HTERT RPE-1 (cell line): ENCODE data around the gene TKTL1.

ENCODE experiments used
- in situ Hi-C: fragments of 300-500 bp; cut with MboI; formaldehyde crosslinking; loops from 4 replicates; pipeline ENCODE4 v1.14.3; 2020; ENCODE audit warnings: low sequenced_read_pairs

Gene TKTL1

DNA sequence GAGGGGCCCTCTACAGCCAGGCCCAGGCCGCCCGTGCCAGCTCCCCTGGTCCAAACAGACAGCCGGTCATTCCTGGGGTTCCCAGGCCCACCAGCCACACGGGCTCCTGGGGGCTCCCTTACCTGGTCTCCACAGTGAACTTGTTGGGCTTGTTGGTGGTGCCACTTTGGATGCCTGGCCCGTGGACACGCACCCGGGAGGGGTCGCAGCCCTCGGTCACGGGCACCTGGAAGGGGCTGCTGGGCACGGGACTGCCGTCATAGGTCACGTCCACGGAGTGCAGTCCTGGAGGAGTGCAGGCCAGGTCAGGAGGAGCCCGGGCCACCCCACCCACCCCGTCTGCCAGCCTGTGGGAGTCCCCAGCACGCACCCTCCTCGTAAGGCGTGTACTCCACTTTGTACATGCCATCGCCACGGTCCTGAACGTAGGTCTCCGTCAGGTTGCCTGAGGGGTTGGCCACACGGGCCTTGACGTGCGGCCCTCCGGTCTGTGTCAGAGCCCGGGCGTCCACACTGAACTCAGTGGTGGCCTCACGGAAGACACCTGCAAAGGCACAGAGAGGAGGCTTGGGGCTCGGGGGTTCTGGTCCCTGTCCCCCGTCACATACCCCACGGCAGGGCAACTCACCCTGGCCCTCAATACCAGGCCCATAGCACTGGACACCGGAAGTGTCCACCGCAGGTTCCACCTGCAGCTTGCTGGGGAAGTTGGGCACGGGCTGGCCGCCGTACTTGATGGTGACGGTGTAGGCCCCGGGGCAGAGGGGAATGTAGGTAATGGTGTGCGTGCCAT lies 64.0 kb downstream of the TKTL1 start:
- in situ Hi-C loops: no loop called here

DNA sequence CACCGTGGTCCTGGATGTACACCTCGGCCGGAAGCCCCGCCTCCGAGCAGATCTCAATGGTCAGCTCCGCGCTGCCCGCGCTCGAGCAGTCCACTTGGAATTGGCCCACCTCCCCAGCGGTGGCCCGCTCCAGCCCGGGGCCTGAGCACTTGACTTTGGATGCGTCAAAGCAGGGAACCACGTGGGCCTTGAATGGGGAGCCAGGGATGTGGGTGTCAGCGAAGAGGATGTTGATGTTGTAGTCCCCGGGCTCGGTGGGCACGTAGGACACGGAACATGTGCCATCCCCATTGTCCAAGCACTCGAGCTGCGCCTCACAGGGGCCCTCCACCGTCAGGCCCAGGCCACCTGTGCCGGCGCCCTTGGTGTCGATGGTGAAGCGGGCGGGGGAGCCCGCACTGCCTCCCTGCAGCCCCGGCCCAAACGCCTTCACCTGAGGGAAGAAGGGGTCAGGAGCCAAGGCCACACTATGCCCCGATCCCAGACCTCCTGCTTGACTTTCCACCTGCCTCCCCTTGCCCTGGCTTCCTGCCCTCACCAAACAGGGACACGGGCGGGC lies 64.6 kb downstream of the TKTL1 start:
- in situ Hi-C loops: no loop called here

DNA sequence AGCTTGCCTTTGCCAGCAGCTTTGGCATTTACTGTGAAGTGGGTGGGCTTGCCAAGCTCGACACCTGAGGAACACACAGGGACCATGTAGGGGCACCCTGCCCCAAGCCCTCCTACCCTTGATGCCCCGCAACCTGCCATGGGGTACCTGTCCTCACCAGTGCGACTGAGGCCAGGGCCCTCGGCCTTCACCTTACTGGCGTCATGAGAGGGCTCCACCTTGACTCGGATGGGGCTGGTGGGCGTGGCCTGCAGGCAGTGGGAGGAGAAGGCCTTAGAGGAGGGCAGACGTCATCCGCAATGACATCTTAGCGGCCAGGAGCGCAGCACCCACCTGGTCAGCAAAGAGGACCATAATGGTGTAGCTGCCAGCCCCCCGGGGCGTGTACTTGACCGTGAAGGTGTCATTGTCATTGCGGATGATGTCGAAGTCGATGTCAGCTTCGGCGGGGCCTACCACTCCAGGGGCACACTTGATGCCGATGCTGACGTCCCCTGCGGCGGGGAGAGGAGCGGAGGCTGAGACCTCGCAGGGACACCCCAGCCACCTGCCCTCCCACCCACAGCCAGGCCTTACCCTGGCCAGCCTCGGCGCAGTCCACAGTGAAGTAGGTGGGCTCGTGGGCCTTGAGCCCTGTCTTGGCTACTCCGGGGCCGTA lies 66.6 kb downstream of the TKTL1 start:
- in situ Hi-C loops: no loop called here

DNA sequence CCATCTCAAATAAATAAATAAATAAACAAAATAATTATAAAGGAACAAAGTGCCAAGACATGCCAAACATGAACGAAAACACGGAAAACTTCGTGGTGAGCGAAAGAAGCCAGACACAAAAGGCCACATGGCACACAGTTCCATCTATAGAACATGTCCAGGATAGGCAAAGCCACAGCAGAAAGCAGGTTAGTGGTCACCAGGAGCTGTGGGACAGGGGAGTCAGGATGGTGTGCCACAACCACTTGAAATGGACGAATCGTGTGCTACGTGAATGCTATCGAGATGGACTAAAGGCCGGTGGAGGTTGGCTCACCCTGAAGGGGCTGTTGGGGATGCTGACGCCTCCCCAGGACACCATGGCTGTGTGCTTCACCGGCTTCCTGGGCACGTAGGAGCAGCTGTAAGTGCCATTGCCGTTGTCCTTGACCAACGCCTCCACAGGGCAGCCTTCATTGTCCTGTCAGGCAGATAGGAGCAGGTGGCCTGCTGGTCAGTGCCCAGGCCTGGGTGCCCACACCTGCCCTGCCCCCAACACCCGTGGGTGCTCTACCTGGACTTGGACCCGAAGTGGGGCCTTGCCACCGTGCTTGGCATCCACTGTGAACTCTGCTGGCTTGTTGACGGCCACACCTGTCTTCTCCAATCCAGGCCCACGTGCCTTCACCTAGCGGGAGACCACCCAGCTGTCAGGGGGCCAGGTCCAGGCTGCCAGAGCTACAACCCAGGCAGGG lies 68.3 kb downstream of the TKTL1 start:
- in situ Hi-C loops: no loop called here

DNA sequence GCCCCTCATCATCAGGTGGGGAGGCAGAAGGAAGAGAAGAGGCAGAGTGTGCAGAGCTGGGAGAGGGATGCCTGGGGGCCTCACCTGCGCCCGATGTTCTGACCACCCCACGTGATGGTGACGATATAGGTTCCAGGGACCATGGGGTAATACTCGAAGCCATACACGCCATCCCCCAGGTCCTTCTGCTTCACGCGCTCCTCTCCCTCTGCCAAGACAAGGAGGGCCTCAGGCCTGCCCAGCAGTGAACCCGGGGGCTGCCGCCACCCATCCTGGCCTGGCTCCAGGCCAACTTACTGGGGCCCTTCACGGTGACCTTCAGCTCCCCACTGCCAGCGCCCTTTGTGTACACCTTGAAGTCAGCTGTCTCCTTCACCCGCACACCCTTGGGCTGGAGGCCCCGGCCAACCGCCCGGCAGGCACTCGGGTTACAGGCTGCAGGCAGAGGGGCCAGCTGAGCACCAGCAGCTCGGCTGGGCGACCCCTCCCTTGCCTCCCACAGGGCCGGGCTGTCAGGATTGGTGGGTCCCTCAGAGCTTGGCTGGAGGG lies 69.5 kb downstream of the TKTL1 start:
- in situ Hi-C loops: no loop called here

DNA sequence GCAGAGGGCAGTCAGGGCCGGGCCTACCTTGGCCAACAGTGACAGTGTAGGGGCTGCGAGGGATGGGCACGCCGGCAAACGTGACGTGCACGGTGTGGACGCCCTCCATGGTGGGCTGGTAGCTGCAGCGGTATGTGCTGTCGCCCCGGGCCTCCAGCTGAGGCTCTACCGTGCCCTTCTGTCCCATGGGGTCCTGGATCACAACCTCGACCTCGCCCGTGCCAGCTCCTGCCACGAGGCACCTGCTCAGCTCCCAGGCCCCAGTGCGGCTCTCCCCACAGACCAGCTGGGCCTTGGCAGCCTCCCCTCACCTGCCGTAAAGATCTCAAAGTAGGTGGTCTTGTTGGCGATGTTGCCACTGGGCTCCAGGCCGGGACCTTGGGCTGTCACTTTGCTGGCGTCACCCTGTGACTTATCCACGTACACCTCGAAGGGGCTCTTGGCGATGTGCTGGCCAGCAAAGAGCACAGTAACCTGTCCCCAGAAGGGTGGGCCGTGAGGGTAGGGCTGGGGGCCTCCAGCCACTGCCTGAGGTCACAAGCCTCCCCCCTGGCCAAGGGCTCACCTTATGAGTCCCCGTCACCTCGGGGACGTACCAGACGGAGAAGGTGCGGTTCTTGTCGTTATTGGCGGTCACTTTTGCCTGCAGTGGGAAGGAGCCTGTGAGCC lies 70.5 kb downstream of the TKTL1 start:
- in situ Hi-C loops: no loop called here

DNA sequence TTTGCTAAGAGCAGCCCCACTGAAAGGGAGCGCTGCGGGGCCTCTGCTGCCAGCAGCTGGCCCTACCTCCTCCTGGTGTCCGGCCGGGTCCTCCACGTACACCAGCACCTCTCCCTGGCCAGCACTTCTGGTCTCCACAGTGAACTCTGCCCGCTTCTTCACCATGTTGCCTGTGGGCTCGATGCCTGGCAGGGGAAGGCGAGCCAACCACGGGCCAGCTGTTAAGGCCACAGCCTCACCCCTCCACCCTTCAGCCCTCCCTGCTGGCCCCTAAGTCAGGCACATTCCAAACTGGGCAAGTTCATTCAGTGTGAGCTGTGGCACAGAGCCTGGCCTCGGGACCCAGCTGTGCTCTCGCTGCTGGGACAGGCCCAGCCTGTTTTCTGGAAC lies 71.1 kb downstream of the TKTL1 start:
- in situ Hi-C loops: no loop called here

DNA sequence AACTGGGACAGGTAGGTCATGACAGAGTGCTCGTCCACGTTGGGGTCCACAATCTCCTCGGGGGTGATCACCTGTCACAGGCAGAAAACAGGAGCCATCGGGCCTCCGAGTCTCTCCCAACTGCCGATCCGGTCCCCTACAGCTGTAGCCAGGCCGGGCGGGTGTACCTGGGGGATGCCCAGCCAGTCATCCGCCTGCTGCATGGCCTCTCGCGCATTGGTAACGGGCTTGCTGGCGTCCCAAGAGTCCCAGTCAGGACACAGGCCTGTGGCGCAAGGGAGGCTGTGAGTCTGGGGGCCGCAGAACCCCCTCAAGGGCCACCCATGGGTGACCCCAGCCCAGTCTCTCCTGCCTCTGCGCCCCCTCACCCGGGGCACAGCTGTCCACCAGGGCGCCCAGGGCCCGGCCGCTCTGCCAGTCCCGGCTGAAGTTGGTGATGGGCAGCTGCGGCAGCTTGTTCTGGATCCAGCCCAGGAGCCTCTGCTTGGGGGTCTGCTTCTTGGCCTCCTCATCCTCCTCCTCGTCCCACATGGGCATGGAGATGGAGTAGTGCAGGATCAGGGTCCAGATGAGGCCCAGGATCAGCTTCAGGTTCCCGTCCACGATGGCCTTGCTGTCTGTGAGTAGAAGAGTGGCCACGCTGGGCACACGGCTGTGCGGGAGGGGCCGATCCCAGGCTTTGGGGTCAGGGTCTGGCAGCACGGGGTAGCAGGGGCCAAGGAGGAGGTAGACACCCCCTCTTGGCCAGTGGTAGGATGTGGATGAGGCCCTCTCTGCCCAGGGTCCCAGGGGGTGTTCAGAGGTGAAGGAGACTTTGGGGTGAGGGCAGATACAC lies 72.1 kb downstream of the TKTL1 start:
- in situ Hi-C loops: no loop called here

DNA sequence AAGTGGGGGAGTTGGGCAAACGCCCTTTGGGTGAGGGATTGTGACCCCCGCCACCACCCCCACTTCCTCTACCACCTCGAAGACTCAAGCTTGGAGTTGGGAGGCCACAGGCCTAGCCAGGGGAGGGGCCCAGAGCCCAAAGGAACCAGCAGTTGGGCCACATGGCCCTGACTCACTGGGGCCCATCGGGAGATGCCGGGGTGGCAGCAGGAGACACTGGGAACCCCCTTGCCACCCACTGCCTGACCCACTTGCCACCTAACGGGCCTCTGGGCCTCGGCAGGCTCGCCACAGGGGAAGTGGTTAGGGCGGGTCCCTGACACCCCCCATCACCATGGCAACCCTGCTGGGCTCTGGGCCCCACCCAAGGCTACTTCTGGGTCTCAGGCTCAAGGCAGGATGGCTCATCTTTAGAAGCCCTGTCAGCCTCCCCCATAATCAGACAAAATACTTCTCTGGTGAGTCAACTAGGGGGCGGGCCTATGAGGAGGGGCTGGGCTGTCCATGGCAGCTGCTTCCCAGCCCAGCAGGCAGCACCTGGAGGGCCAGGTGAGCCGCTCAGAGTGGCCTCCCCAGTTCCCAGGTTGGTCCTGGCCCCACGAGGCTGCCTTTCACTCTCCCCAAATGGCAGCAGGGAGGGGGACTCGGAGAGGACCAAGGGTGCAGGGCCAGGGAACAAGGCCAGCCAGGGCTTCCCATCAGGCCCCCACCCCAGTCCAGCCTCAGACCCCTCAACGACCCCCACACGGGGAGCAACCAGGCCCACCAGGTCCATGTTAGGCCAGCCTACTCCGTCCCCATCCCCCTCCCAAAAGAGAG lies 73.2 kb downstream of the TKTL1 start:
- in situ Hi-C loops: no loop called here

DNA sequence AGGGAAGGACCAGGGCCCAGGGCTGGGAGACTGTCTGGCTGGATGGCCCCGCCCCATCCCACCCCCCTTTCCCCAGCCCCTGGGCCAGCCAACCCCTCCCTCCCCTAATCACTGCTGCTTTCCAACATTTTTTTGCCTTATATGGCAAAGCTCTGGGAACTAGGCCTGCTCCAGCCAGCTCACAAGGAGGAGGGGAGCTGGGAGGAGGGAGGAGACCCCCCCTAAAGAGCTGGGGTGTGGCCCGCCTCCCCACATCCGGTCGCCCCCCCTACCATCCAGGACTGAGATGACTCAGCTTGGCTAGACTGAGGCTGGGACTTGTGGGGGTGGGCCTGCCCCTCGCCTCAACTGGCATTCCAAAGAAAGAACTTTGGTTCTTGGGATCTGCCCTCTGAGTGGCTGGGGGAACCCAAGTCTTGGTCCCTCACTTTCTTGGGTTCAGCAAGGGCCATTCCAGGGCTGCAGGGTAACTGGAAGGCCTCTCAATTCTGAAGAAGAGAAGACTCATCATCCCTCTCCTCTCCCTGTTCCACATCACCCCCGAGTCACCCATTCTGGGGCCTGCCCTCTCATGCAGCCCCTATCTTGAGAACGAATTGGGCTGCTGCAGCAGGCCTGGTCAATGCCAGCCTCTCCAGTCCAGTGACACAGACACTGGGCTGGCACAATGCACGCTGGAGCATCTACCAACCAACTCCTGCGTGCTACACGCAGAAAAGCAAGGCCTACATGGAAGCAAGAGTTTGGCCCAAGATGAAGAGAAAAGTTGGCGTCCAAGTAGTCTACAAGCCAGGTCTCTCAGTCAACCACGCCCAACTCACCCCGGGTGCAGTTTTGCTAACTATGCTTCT lies 74.1 kb downstream of the TKTL1 start:
- in situ Hi-C loops: no loop called here

DNA sequence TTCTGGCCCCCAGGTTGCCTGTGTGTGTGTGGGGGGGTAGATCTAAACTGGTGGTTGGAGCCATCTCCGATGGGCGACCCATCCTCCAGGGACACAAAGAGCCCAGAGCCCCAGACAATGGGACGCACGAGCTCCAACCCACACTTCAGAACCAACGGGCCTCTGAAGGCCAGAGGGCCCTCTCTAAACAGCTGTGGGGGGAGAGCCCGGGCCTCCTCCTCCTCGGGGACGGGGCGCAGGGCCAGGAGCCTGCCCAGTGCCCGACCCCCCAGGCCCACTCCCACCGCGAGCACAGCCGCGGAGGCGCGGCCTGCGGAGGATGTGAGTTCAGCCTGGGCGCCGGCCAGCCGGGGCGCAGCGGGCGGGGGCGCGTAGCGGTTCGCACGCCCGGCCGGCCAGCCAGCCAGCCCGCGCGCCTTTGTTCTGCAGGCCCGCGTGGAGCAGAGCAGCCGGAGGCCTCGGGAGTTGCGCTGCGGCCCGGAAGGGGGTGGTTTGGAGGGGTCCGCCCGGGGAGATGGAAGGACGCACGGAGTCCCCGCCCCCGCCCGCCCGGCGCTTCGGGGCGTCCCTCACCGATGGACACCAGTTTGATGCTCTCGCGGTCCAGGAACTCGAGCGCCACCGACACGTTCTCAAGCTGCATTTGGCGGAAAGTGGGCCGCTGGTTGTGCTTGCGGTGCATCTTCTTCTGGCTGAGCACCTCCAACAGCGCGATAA lies 74.9 kb downstream of the TKTL1 start:
- in situ Hi-C loops: no loop called here

DNA sequence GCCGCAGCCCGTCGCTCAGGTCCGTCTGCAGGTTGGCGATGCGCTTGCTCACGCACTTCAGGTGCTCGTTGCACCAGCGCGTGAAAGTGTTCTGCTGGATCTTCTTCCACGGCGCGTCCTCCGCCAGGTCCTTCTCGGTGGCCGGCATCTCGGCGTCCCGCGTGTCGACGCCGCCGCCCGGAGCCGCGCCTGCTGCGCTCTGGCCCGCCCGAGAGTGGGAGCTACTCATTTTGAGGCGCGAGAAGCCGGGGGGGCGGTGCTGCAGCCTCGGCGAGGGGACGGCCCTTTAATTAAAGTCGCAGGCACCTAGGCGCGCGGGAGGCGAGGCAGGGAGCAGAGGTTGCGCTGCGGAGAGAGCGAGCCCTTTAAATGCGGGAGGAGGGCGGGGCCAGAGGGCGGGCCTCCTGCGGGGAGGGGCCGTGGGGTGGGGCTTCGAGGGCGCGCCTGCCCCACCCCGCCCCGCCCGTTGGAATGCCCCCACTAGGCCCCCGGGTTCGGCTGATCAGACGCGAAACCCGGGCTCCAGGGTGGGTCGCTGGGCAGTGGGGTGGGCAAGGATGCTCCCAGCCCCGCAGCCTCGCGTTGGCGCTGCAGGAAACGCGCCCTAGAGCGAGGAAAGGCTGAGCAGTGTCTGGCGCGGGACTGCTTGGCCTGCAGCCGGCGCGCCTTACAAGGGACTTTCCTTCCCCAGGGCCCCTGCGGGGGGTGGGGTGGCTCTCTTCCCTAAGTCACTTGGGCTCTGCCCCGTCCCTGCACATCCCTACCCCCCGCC lies 75.6 kb downstream of the TKTL1 start:
- in situ Hi-C loops: no loop called here

DNA sequence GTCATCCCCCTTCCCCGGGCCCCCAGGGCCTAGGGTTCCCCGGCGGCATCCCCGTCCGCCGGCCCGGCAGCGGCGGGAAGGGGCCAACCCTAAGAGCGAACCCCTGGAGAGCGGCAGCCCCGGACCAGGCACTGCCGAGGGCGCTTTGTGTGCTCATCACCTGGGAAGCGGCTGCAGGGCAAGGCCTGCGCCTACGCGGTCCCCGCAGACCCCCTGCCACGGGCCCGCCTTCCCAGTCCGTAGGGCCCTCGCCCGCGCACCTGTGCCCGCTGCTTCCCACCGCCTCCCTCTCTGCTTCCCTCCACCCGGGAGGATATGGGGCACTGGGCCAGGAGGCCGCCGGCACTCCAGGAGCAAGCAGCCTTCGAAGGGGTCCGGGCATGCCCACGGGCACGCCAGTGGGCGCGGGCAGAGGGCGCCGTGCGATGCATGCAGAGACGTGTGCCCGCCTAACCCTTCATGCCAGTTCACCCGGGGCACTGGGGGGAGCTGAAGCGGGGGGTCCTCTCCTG lies 76.2 kb downstream of the TKTL1 start:
- in situ Hi-C loops: no loop called here

DNA sequence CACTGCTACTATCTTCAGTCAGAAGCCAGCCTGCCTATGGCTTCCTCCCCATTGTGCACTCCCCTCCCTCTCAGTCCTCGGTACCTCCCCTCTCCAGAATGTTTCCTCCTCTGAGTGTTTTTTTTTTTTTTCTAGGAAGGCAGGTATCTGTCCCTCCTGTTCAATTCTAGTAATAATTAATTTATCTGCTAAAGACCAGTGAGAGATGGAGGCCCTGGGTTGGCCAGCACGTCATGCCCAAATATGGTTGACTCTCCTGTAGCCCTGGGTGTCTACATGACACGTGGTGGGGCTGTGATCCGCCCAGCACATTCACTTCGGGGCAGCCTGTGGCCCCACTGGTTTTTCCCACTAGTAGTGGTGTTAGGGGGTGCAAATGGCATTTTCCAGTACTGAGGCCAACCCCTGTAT lies 77.0 kb downstream of the TKTL1 start:
- in situ Hi-C loops: no loop called here

DNA sequence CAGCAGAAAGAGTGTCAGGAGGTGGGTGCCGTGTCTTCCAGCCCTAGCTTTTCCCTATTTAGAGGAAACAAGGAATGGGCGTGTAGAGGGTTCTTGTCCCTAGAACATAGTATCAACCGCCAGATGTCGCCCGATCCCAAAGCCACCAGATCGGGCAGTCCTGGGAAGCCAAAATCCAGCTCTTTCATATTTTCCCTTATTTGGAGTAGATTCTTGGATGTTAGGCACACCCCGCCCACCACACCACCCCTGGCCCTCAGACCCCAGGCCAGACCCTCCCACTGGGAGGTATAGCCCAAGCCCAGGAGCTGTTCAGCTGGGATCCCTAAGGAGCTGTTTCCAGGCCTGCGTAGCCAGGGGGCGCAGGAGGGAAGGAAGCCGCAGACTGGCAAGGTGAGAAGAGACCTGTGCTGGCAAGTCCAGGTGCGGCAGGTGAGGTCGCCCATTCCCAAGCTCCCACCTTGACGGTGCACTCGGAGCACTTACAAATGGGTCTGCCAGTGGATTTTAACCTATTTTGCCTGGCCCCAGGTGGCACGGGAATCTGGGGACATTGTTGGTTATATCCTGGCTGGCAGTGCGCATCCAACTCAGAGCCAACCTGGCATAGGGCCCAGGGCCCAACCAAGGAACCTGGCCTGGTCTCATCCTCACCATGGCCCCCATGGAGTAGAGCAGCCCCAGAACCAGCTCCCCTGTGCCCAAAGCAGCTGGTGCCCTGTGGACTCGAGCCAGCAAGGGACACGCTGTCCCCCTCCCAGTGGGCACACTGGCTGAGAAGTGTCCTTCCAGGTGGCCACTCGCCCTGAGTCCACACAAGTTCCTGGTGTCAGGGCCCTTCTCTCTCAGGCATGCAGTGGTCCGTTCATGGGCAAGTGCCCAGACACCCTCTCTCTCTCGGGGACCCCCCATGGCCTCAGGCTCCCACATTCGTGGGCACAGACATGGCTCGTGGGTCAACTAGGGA lies 78.0 kb downstream of the TKTL1 start:
- in situ Hi-C loops: no loop called here
